ENCODE results near the gene ZNF678.
"Not testable (repeated sequence)": the region's sequence is repeated elsewhere in the genome, so short reads cannot be mapped to it uniquely, and the experiment has no call there.

The ZNF678 gene

DNA sequence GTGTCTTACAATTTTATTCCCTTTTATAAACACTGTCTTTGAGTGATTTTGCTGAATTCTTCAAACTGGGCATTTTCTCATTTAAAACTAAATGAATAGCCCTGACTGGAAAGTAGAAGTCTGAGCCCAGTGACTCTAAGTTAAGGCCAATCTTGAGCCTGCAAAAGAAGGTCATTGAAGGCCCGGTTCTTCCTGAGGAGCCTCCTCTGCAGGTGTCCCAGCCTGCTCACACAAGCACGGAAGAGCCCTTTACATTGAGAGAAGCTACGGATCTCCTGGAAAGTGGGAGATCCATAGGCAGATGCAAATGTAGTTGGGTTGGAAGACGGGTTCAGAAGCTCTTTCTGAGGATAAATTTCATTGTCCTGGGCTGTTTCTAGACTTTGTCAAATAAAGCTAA lies 3.9 kb downstream of the ZNF678 start:
- H3K4me3 ChIP-seq (ENCODE audit: low read length), result no peak overlapping the region
- DNase-seq (ENCODE audit: low read depth, low spot score), result no peak
- H3K4me1 ChIP-seq (ENCODE audit: control insufficient read depth, insufficient read depth, low read length), result 0 out of 2 replicates have a peak, but pooled peaks cover 2% of the 10 kb centered on the region
- H3K27me3 ChIP-seq (ENCODE audit: control insufficient read depth, insufficient read depth, low read length), result no peaks in the 10 kb centered on the region
- no peak overlapping the region for H3K27ac ChIP-seq (ENCODE audit: low read length)
- no CpG with 5 or more reads among the region's 4 CpGs for WGBS (ENCODE audit: insufficient coverage, insufficient read length)
- no peaks in the 10 kb centered on the region for H3K9me3 ChIP-seq (ENCODE audit: control insufficient read depth, insufficient read depth, low read length)
- no peaks in the 10 kb centered on the region; the same call in 1 of the 2 replicates for H3K36me3 ChIP-seq (ENCODE audit: control insufficient read depth, insufficient read depth, low read length)

DNA sequence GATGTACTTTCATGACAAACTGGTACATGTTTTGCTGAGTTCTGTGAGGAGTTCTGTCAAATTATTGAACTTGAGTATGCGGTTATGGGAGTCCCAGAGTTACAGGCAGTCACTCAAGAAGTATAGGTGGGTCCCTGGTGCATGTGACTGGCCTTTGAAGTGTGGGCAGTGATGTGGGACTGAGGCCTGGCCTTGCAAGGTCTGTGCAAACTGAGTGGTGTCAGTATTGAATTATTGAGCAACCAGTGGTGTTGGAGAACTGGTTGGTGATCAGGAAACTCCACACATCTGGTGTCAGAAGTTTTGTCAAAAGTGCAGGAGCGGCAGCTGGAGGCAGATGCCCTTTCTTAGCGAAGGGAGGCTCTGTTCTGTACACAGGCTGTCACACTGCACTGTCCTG lies 5.2 kb downstream of the ZNF678 start:
- no peak for DNase-seq (ENCODE audit: low read depth, low spot score)
- 0 out of 2 replicates have a peak, but pooled peaks cover 2% of the 10 kb centered on the region for H3K4me1 ChIP-seq (ENCODE audit: control insufficient read depth, insufficient read depth, low read length)
- H3K27ac ChIP-seq (ENCODE audit: low read length), result no peak overlapping the region
- no peaks in the 10 kb centered on the region; the same call in 1 of the 2 replicates for H3K36me3 ChIP-seq (ENCODE audit: control insufficient read depth, insufficient read depth, low read length)
- H3K4me3 ChIP-seq (ENCODE audit: low read length), result no peak overlapping the region
- WGBS (ENCODE audit: insufficient coverage, insufficient read length), result no CpG with 5 or more reads among the region's 3 CpGs
- H3K27me3 ChIP-seq (ENCODE audit: control insufficient read depth, insufficient read depth, low read length), result no peaks in the 10 kb centered on the region
- no peaks in the 10 kb centered on the region for H3K9me3 ChIP-seq (ENCODE audit: control insufficient read depth, insufficient read depth, low read length)

DNA sequence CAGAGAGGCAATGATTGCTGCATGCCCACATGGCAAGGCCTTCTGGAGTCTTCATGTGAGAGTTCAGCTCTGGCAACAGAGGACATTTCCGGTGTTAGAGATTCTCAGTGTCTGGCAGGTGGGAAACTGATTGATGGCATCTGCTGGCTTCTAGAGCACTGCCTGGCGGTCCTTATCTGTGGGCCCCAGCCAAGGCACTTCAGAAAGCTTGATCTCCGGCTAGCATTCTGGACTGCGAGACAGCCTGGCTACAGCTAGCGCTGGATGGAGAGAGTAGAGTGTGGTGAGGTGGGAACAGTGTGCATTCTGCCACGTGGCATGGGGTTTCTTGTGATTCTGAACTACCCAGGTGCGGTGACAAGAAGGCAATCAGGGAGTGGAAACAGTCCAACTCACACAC lies 9.4 kb downstream of the ZNF678 start:
- H3K27me3 ChIP-seq (ENCODE audit: control insufficient read depth, insufficient read depth, low read length), result no peaks in the 10 kb centered on the region
- no peaks in the 10 kb centered on the region for H3K4me1 ChIP-seq (ENCODE audit: control insufficient read depth, insufficient read depth, low read length)
- no peak for DNase-seq (ENCODE audit: low read depth, low spot score)
- no peak overlapping the region for H3K27ac ChIP-seq (ENCODE audit: low read length)
- H3K36me3 ChIP-seq (ENCODE audit: control insufficient read depth, insufficient read depth, low read length), result no peaks in the 10 kb centered on the region; the same call in 1 of the 2 replicates
- WGBS (ENCODE audit: insufficient coverage, insufficient read length), result no CpG with 5 or more reads among the region's 7 CpGs
- no peak overlapping the region for H3K4me3 ChIP-seq (ENCODE audit: low read length)
- no peaks in the 10 kb centered on the region for H3K9me3 ChIP-seq (ENCODE audit: control insufficient read depth, insufficient read depth, low read length)

DNA sequence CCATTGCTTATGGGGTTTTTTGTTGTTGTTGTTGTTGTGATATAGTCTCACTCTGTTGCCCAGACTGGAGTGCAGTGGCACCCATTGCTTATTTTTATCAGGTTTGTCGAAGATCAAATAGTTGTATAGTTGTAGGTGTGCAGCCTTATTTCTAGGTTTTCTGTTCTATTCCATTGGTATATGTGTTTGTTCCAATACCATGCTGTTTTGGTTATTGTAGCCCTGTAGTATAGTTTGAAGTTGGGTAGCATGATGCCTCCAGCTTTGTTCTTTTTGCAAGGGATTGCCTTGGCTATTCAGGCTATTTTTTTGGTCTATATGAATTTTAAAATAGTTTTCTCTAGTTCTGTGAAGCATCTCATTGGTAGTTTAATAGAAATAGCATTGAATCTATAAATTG lies 11.6 kb downstream of the ZNF678 start:
- Histone ChIP-seq H3K4me1 (ENCODE audit: control insufficient read depth, insufficient read depth, low read length) (no peaks in the 10 kb centered on the region), H3K4me3 (ENCODE audit: low read length) (no peak overlapping the region), H3K36me3 (ENCODE audit: control insufficient read depth, insufficient read depth, low read length) (no peaks in the 10 kb centered on the region), H3K27ac (ENCODE audit: low read length) (no peak overlapping the region), H3K9me3 (ENCODE audit: control insufficient read depth, insufficient read depth, low read length) (no peaks in the 10 kb centered on the region), H3K27me3 (ENCODE audit: control insufficient read depth, insufficient read depth, low read length) (no peaks in the 10 kb centered on the region)
- no CpG with 5 or more reads among the region's 1 CpG for WGBS (ENCODE audit: insufficient coverage, insufficient read length)
- DNase-seq (ENCODE audit: low read depth, low spot score), result no peak

DNA sequence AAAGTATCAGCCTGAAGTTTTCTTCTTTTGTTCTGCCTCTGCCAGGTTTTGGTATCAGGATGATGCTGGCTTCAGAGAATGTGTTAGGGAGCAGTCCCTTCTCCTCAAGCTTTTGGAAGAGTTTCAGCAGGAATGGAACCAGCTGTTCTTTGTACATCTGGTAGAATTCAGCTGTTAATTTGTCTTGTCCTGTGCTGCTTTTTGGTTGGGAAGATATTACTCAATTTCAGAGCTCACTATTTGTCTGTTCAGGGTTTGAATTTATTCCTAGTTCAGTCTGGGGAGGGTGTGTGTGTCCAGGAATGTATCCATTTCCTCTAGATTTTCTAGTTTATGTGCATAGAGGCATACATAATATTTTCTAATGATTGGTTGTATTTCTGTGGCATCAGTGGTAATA lies 12.8 kb downstream of the ZNF678 start:
- DNase-seq (ENCODE audit: low read depth, low spot score), result no peak
- H3K4me3 ChIP-seq (ENCODE audit: low read length), result no peak overlapping the region
- H3K36me3 ChIP-seq (ENCODE audit: control insufficient read depth, insufficient read depth, low read length), result no peaks in the 10 kb centered on the region
- no peaks in the 10 kb centered on the region for H3K9me3 ChIP-seq (ENCODE audit: control insufficient read depth, insufficient read depth, low read length)
- no peak overlapping the region for H3K27ac ChIP-seq (ENCODE audit: low read length)
- no peaks in the 10 kb centered on the region for H3K4me1 ChIP-seq (ENCODE audit: control insufficient read depth, insufficient read depth, low read length)
- no peaks in the 10 kb centered on the region for H3K27me3 ChIP-seq (ENCODE audit: control insufficient read depth, insufficient read depth, low read length)

DNA sequence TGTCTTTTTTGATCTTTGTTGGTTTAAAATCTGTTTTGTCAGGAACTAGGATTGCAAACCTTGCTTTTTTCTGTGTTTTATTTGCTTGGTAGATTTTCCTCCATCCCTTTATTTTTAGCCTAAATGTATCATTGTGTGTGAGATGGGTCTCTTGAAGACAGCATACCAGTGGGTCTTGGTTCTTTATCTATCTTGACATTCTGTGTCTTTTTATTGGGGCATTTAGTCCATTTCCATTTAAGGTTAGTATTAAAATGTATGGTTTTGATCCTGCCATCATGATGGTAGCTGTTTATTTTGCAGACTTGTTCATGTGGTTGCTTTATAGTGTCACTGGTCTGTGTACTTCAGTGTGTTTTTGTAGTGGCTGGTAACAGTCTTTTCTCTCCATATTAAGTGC lies 14.1 kb downstream of the ZNF678 start:
- no peaks in the 10 kb centered on the region for H3K4me1 ChIP-seq (ENCODE audit: control insufficient read depth, insufficient read depth, low read length)
- no peak overlapping the region for H3K27ac ChIP-seq (ENCODE audit: low read length)
- H3K36me3 ChIP-seq (ENCODE audit: control insufficient read depth, insufficient read depth, low read length), result no peaks in the 10 kb centered on the region
- no peak overlapping the region for H3K4me3 ChIP-seq (ENCODE audit: low read length)
- no peak for DNase-seq (ENCODE audit: low read depth, low spot score)
- H3K27me3 ChIP-seq (ENCODE audit: control insufficient read depth, insufficient read depth, low read length), result no peaks in the 10 kb centered on the region
- H3K9me3 ChIP-seq (ENCODE audit: control insufficient read depth, insufficient read depth, low read length), result no peaks in the 10 kb centered on the region

DNA sequence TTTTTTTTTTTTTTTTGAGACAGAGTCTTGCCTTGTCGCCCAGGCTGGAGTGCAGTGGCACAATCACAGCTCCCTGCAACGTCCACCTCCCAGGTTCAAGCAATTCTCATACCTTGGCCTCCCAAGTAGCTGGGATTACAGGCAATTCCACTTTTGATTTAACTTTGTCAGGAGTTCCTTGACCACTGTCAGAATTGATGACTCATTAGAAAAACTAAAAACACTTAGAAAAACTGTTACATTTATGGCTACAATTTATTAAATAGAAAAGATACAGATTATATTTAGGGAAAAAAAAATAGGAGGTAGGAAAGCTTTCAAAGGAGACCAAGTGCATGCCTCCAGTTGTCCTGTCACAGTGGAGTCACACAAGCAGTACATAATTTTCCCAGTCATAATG lies 20.0 kb downstream of the ZNF678 start:
- Histone ChIP-seq H3K36me3 (ENCODE audit: control insufficient read depth, insufficient read depth, low read length) (no peaks in the 10 kb centered on the region), H3K4me1 (ENCODE audit: control insufficient read depth, insufficient read depth, low read length) (peaks cover 2% of the 10 kb centered on the region; the same call in 1 of the 2 replicates), H3K27me3 (ENCODE audit: control insufficient read depth, insufficient read depth, low read length) (no peaks in the 10 kb centered on the region), H3K9me3 (ENCODE audit: control insufficient read depth, insufficient read depth, low read length) (no peaks in the 10 kb centered on the region), H3K27ac (ENCODE audit: low read length) (no peak overlapping the region), H3K4me3 (ENCODE audit: low read length) (no peak overlapping the region)
- WGBS (ENCODE audit: insufficient coverage, insufficient read length), result no CpG with 5 or more reads among the region's 2 CpGs
- no peak for DNase-seq (ENCODE audit: low read depth, low spot score)

DNA sequence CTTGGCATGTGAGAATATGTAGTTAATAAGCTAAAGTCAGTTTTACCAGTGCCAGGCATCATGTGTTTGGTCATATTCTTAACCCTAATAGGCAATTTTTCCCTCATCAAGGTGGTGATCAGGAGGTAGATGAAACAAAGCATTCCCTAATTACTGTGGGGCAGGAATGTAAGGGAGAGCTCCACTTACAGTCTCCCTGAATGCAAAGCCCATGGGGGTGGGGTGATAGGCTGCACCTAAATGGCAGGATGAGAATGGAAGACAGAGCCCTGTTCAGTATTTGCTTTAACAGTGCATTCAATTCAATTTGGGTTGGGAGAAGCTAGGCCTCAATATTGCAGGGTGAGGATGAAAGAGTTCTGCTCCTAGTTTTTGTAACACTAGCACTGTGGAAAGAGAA lies 23.4 kb downstream of the ZNF678 start:
- DNase-seq (ENCODE audit: low read depth, low spot score), result peak; percentile 31
- Histone ChIP-seq H3K4me1 (ENCODE audit: control insufficient read depth, insufficient read depth, low read length) (peaks cover 2% of the 10 kb centered on the region; the same call in 1 of the 2 replicates), H3K36me3 (ENCODE audit: control insufficient read depth, insufficient read depth, low read length) (no peaks in the 10 kb centered on the region), H3K27ac (ENCODE audit: low read length) (no peak overlapping the region), H3K27me3 (ENCODE audit: control insufficient read depth, insufficient read depth, low read length) (no peaks in the 10 kb centered on the region), H3K9me3 (ENCODE audit: control insufficient read depth, insufficient read depth, low read length) (no peaks in the 10 kb centered on the region), H3K4me3 (ENCODE audit: low read length) (no peak overlapping the region)

DNA sequence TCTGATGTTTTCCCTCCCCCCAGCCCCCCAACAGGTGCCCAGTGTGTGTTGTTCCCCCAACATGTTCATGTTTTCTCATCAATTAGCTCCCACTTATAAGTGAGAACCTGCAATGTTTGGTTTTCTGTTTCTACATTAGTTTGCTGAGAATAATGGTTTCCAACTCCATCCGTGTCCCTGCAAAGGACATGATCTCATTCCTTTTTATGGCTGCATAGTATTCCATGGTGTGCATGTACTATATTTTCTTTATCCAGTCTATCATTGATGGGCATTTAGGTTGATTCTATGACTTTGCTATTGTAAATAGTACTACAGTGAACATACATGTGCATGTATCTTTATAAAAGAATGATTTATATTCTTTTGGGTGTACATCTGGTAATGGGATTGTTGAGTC lies 24.6 kb downstream of the ZNF678 start:
- DNase-seq (ENCODE audit: low read depth, low spot score), result no peak
- Histone ChIP-seq H3K27ac (ENCODE audit: low read length) (no peak overlapping the region), H3K27me3 (ENCODE audit: control insufficient read depth, insufficient read depth, low read length) (no peaks in the 10 kb centered on the region), H3K36me3 (ENCODE audit: control insufficient read depth, insufficient read depth, low read length) (no peaks in the 10 kb centered on the region), H3K4me3 (ENCODE audit: low read length) (no peak overlapping the region), H3K9me3 (ENCODE audit: control insufficient read depth, insufficient read depth, low read length) (no peaks in the 10 kb centered on the region), H3K4me1 (ENCODE audit: control insufficient read depth, insufficient read depth, low read length) (peaks cover 2% of the 10 kb centered on the region; the same call in 1 of the 2 replicates)
- WGBS (ENCODE audit: insufficient coverage, insufficient read length), result no CpG with 5 or more reads among the region's 1 CpG

DNA sequence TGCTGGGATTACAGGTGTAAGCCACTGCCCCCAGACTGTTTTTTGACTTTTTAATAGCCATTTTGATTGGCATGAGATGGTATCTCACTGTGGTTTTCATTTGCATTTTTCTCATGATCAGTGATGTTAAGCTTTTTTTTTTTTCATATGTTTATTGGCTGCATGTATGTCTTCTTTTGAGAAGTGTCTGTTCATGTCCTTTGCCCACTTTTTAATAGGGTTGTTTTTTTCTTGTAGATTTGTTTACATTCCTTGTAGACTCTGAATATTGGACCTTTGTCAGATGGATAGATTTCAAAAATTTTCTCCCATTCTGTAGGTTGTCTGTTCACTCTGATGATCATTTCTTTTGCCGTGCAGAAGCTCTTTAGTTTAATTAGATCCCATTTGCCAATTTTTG lies 25.4 kb downstream of the ZNF678 start:
- DNase-seq (ENCODE audit: low read depth, low spot score); H3K27me3 ChIP-seq (ENCODE audit: control insufficient read depth, insufficient read depth, low read length); H3K27ac ChIP-seq (ENCODE audit: low read length); H3K4me3 ChIP-seq (ENCODE audit: low read length); H3K9me3 ChIP-seq (ENCODE audit: control insufficient read depth, insufficient read depth, low read length); H3K36me3 ChIP-seq (ENCODE audit: control insufficient read depth, insufficient read depth, low read length); H3K4me1 ChIP-seq (ENCODE audit: control insufficient read depth, insufficient read depth, low read length): not testable (repeated sequence)
- no CpG with 5 or more reads among the region's 1 CpG for WGBS (ENCODE audit: insufficient coverage, insufficient read length)

DNA sequence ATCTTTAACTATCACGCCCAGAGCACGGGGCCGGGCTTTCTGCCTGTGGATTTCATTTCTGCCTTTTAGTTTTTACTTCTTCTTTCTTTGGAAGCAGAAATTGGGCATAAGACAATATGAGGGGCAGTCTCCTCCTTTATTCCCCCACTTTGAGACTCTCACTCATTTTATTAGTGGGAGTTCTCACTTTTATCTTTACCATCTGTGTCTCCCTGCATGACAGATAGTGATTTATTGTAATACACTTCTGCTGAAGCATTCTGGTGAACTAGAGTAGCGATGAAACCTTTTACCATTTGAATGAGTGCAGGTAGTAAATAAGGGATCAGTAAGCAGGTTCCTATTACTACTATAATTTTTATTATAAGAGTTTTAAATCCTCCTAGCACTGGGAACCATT lies 26.4 kb downstream of the ZNF678 start:
- H3K4me1 ChIP-seq (ENCODE audit: control insufficient read depth, insufficient read depth, low read length); H3K9me3 ChIP-seq (ENCODE audit: control insufficient read depth, insufficient read depth, low read length); H3K36me3 ChIP-seq (ENCODE audit: control insufficient read depth, insufficient read depth, low read length); DNase-seq (ENCODE audit: low read depth, low spot score); H3K27me3 ChIP-seq (ENCODE audit: control insufficient read depth, insufficient read depth, low read length); H3K4me3 ChIP-seq (ENCODE audit: low read length); H3K27ac ChIP-seq (ENCODE audit: low read length): not testable (repeated sequence)
- no CpG with 5 or more reads among the region's 4 CpGs for WGBS (ENCODE audit: insufficient coverage, insufficient read length)
